OCI-LY7 (cell line): Measurements from ENCODE around the gene P2RY8. TPM values are rescaled to one million over a fixed set of nuclear protein-coding genes. Genes with fewer than 3 reads are reported as not detected.
A peak's percentile ranks its signal among the peaks of the same experiment; 100 is the strongest.

Experiments used
- BruUV-seq: library from RNA; stranded (reverse); fragments of 400-500 nt; replicated peaks from 2 replicates; lab custom pipeline; 2021; lab: Mats Ljungman, UMichigan
- CTCF ChIA-PET: fragments of 300-600 bp; sonication (Branson Sonifier 250); formaldehyde crosslinking; loops from one replicate; lab custom pipeline; 2022; ENCODE audit warnings: antibody characterized with exemption; ENCODE audit not compliant: unreplicated experiment; lab: Charles Lee
- POLR2A ChIA-PET: fragments of 300-600 bp; sonication (Branson Sonifier 250); formaldehyde crosslinking; loops from one replicate; lab custom pipeline; 2022; ENCODE audit warnings: antibody characterized with exemption; lab: Charles Lee
- DNase-seq: peaks from one replicate; pipeline ENCODE4 v3.0.0-alpha.2; 2015; ENCODE audit warnings: low spot score
- H2AFZ ChIP-seq: fragments of 200-600 bp; sonication (generic), shearing (Covaris generic); 2 replicates; pipeline ENCODE4 v1.6.1; 2014; ENCODE audit warnings: mild to moderate bottlenecking, antibody characterized with exemption, low read length, moderate library complexity
- H3K27ac ChIP-seq: fragments of 200-600 bp; sonication (generic); 2 replicates; pipeline ENCODE4 v1.5.1; 2014; ENCODE audit warnings: mixed run types, low read depth, mild to moderate bottlenecking, moderate library complexity, low read length, inconsistent platforms; ENCODE audit not compliant: poor library complexity, severe bottlenecking
- H3K36me3 ChIP-seq: fragments of 200-600 bp; sonication (generic); 2 replicates; pipeline ENCODE4 v1.6.1; 2014; ENCODE audit warnings: mild to moderate bottlenecking, antibody characterized with exemption, low read length, moderate library complexity, mixed read lengths; ENCODE audit not compliant: insufficient read depth
- H3K4me1 ChIP-seq: fragments of 200-600 bp; sonication (generic); 2 replicates; pipeline ENCODE4 v1.5.1; 2014; ENCODE audit warnings: mild to moderate bottlenecking, low read length; ENCODE audit not compliant: insufficient read depth, poor library complexity, severe bottlenecking
- H3K4me2 ChIP-seq: fragments of 200-600 bp; sonication (generic); 2 replicates; pipeline ENCODE4 v1.6.1; 2014; ENCODE audit warnings: mild to moderate bottlenecking, low read length
- H3K4me3 ChIP-seq: fragments of 200-600 bp; sonication (generic); 2 replicates; pipeline ENCODE4 v1.5.1; 2014; ENCODE audit warnings: mild to moderate bottlenecking, low read depth, low read length; ENCODE audit not compliant: poor library complexity, severe bottlenecking
- H3K79me2 ChIP-seq: fragments of 200-600 bp; sonication (generic); 2 replicates; pipeline ENCODE4 v1.6.1; 2016; ENCODE audit warnings: low read depth, mild to moderate bottlenecking, low read length, moderate library complexity, mixed read lengths; ENCODE audit not compliant: insufficient read depth
- H3K9me2 ChIP-seq: fragments of 200-600 bp; sonication (generic); 2 replicates; pipeline ENCODE4 v1.6.1; 2016; ENCODE audit warnings: mild to moderate bottlenecking, low read length, mixed read lengths; ENCODE audit not compliant: insufficient read depth
- H3K9me3 ChIP-seq: fragments of 200-600 bp; sonication (generic); 2 replicates; pipeline ENCODE4 v1.6.1; 2014; ENCODE audit warnings: mild to moderate bottlenecking, mixed run types, low read length, mixed read lengths
- H4K20me1 ChIP-seq: fragments of 200-600 bp; sonication (generic); 2 replicates; pipeline ENCODE4 v1.6.1; 2014; ENCODE audit warnings: mild to moderate bottlenecking, antibody characterized with exemption, low read length, moderate library complexity, mixed read lengths; ENCODE audit not compliant: insufficient read depth
- CTCF ChIP-seq: fragments of 200-600 bp; sonication (generic); conservative IDR thresholded peaks from 2 replicates; pipeline ENCODE4 v1.5.1; 2014; ENCODE audit warnings: mild to moderate bottlenecking, antibody characterized with exemption, low read length, moderate library complexity, mixed read lengths
- EZH2phosphoT487 ChIP-seq: fragments of 200-600 bp; sonication (generic); IDR thresholded peaks from 2 replicates; pipeline ENCODE4 v1.6.1; 2018; ENCODE audit warnings: low read depth, borderline replicate concordance, mild to moderate bottlenecking, mixed run types, antibody characterized with exemption, low read length, moderate library complexity, mixed read lengths
- intact Hi-C: fragments of 100-400 bp; cut with micrococcal nuclease; formaldehyde crosslinking; loops from one replicate; pipeline ENCODE4 v1.10.0; 2022; ENCODE audit not compliant: unreplicated experiment
- total RNA-seq, 2 experiments: library from RNA; depleted of rRNA in 1 of 2; stranded (reverse); fragments of >200 nt in 1 of 2; shearing (Covaris generic) in 1 of 2; gene quantifications; 2 replicates each; pipeline ENCODE4 v1.2.3, GENCODE V29; 2014 to 2022

Gene P2RY8
- total RNA-seq, 2 experiments from 2014 or later, result 110 to 149 TPM

DNA sequence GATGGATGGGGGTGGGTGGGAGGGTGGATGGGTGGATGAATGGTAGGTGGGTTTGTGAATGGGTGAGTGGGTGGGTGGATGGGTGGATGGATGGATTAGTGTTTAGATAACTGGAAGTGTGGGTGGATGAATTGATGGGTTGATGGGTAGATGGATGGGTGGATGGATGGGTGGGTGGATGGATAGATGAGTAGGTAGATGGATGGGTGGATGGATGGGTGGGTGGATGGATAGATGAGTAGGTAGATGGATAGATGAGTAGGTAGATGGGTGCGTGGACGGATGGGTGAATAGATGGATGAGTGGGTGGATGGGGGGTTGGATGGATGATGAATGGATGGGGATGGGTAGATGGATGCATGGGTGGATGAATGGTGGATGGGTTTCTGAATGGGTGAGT, 64.0 kb downstream of the P2RY8 start:
- ChIA-PET POLR2A (no interaction called here), CTCF (no interaction called here)
- H2AFZ ChIP-seq, result no peak overlapping the region
- intact Hi-C loops, result no loop called here
- H3K36me3 ChIP-seq, result peaks cover 71% of the 10 kb centered on the region
- no peak overlapping the region for H3K4me2 ChIP-seq
- DNase-seq, result no peak
- no peak for TF ChIP-seq CTCF
- no peak for TF ChIP-seq EZH2phosphoT487
- H4K20me1 ChIP-seq, result no peaks in the 10 kb centered on the region
- H3K9me2 ChIP-seq, result no peaks in the 10 kb centered on the region
- H3K9me3 ChIP-seq, result no peaks in the 10 kb centered on the region
- no peak overlapping the region for H3K4me3 ChIP-seq
- H3K4me1 ChIP-seq, result peaks cover 58% of the 10 kb centered on the region
- peaks cover 58% of the 10 kb centered on the region for H3K79me2 ChIP-seq
- BruUV-seq, result no TSS peak
- no peak overlapping the region for H3K27ac ChIP-seq

GRCh38 chrX:1468250-1468772, 68.7 kb downstream of the P2RY8 start:
- H3K79me2 ChIP-seq, result peaks cover 60% of the 10 kb centered on the region
- peak; percentile 96 for DNase-seq
- POLR2A ChIA-PET, result no interaction called here
- H3K9me2 ChIP-seq, result no peaks in the 10 kb centered on the region
- H4K20me1 ChIP-seq, result no peaks in the 10 kb centered on the region
- H3K36me3 ChIP-seq, result peaks cover 63% of the 10 kb centered on the region
- intact Hi-C loops, result loop anchor here (1.0 to 2.0 kb wide), 6 partner anchors 13 to 113 kb away; partner anchors contain the start of gene P2RY8
- no peaks in the 10 kb centered on the region for H3K9me3 ChIP-seq
- H3K4me1 ChIP-seq, result peaks cover 88% of the 10 kb centered on the region
- peak overlapping the region; percentile 71 for H3K4me2 ChIP-seq
- H3K27ac ChIP-seq, result peak overlapping the region; percentile 97
- TF ChIP-seq CTCF (peak; percentile 67), EZH2phosphoT487 (no peak)
- peak overlapping the region; percentile 55 for H3K4me3 ChIP-seq
- CTCF ChIA-PET, result no interaction called here
- H2AFZ ChIP-seq, result no peak overlapping the region
- BruUV-seq, result no TSS peak

- H3K4me2 ChIP-seq, result peak overlapping the region; percentile 71
- no peaks in the 10 kb centered on the region for H3K9me2 ChIP-seq
- peak overlapping the region; percentile 55 for H3K4me3 ChIP-seq
- peak overlapping the region; percentile 97 for H3K27ac ChIP-seq
- intact Hi-C loops, result no loop called here
- DNase-seq, result peak; percentile 90
- H3K4me1 ChIP-seq, result peaks cover 89% of the 10 kb centered on the region
- H3K9me3 ChIP-seq, result no peaks in the 10 kb centered on the region
- no TSS peak for BruUV-seq
- ChIA-PET CTCF (no interaction called here), POLR2A (no interaction called here)
- H3K36me3 ChIP-seq, result peaks cover 65% of the 10 kb centered on the region
- H4K20me1 ChIP-seq, result no peaks in the 10 kb centered on the region
- peaks cover 60% of the 10 kb centered on the region for H3K79me2 ChIP-seq
- TF ChIP-seq CTCF, result no peak
- no peak for TF ChIP-seq EZH2phosphoT487
- H2AFZ ChIP-seq, result no peak overlapping the region
Measured at GRCh38 chrX:1466971-1467561, 69.9 kb downstream of the P2RY8 start.
